NCI-H226 (cell line): ENCODE results near the gene GNAZ.

Source experiments
- DNase-seq: peaks from one replicate; pipeline ENCODE4 v3.0.0-alpha.2; 2015

Gene GNAZ

DNA sequence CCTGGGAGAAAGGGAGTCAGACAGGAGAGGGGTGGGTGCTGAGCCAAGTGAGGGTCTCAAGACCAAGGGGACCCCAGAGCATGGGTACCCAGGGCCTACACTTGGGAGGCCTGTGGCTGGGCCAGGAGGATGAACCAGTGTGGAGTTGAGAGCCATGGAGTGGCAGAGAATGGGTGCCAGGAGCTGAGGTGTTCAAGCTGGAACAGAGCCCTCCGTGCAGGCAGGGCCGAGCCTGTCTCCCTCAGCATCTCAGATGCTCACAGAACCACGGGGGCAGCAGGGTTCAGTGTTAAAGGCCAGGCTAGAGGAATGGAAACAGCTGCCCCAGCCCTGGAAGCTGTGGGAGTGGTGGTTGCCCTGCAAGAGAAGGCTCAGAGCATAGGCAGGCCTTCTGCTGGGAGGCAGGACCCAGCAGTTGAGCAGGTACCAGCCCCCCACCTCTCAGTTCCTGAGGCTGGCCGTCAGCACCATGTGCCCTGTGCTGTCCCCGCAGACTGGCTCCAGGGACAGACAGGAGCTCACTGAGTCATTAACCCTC is 39.2 kb downstream of the GNAZ start:
- DNase-seq: no peak

DNA sequence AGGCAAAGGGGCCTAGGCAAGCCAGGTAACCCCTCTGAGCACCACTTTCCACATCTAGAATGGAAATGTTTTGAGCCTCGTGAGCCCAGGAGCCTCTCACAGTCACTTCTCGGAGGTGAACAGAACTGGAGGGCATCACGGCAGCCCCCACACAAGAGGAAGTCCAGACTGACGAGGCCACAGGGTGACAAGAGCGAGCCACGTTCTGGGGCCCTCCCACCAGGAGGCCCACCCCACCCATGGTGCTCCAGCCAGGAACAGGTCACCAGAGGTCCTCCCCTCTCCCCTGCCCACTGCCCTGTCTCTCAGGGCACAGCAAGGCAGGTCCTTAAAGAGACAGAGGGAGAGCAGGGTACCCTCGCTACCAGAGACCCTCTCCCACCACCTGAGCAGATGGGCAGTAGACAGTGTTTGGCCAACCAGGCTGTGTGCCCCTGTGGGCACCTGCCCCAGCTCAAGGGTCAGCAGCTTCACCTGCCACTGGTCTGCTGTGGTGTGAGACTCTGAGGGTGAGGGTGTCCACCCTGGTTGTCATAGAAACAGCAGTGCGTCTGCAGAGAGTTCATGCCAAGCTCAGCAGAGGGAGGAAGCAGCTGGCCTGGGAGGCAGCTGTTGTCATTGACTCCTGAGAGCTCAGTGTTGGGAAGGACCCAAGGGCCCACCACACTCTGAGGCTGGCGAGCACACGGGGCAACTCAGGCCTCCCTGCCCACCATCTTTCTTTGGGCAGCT is 40.0 kb downstream of the GNAZ start:
- DNase-seq: no peak

DNA sequence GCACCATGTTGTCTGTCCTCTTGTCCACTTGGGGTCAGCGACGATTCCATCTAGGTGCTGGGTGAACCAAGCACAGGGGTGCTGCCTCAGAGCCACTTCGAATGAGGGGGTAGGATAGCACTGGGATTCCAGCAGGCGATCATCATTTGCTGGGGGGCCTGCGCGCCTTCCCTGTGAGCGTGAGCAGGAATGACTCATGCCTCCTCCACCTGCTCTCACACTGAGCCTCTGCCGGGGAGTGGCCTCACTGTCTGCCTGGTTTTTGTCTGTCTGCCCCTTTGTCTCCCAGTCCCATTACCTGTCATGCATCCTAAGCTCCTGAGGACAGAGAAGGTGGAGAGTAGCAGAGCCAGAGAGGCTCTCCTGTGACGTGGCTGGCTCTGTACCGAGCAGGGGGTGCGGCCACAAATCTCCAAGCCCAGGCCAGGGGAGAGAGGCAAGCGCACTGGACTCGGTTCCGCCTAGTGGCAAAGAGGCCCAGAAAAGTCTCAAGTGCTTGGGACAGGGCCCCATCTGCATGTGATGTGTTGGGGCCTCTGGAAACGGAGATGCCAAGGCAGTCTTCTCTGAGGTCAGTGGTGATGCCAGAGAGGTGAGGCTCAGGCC is 40.7 kb downstream of the GNAZ start:
- DNase-seq: no peak

DNA sequence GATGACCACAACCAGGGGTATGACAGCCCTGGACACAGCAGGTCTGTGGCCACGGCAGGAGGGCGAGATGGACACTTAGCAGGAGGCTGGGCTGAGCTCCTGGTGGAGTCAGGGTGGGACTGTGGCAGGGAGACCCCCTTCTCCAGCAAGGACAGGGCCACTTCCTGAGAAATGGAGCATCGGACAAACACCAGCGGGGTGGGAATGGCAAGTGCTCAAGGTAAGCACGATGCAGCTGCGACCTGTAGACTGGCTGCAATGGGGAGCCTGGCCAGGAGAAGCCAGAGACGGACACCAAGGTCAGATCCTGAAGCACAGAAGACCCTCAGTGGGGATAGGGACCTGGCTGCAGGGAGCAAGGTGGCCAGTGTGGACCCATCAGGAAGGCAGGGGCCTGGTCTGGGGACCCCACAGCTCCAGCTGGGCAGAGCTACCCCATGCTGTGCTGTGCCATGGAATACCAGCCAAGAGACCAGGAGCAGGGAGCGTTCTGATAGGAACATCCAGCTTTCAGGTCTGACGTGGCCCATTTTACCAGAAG is 42.2 kb downstream of the GNAZ start:
- no peak for DNase-seq

DNA sequence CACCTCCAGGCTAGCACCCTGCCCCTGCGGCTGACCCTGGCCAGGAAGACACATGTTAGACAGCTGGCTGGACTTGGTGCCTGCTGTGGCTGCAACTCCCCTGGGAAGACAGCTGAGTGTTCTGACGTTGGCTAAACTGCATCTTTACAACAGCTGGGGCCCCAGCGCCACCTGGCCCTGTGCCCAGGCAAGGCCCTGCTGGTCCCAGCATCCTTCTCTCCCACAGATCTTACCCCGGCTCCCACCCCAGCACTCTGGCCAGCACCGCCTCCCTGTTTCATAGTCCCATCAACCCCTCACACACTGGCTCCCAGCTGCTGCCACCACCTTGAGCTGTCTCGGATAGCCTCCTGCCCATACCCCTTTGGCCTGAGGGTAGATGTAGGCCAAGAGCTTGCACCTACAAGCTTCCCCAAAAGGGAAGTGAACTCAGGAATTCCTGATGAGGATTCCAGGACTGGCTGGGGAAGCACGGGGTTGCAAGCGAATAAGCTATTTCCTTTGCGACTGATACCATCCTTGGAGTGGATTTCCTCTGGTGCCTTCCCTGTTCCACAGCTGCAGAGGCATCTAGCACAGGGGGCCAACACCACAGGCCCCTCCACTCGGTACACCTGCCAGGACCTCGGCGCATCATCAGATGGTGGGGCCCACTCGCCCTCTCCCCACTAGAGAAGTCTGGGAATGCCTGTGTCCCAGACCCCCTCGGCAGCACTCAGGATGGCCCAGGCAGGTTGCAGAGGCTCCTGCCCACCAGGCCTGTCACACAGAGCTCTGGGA is 42.9 kb downstream of the GNAZ start:
- no peak for DNase-seq

DNA sequence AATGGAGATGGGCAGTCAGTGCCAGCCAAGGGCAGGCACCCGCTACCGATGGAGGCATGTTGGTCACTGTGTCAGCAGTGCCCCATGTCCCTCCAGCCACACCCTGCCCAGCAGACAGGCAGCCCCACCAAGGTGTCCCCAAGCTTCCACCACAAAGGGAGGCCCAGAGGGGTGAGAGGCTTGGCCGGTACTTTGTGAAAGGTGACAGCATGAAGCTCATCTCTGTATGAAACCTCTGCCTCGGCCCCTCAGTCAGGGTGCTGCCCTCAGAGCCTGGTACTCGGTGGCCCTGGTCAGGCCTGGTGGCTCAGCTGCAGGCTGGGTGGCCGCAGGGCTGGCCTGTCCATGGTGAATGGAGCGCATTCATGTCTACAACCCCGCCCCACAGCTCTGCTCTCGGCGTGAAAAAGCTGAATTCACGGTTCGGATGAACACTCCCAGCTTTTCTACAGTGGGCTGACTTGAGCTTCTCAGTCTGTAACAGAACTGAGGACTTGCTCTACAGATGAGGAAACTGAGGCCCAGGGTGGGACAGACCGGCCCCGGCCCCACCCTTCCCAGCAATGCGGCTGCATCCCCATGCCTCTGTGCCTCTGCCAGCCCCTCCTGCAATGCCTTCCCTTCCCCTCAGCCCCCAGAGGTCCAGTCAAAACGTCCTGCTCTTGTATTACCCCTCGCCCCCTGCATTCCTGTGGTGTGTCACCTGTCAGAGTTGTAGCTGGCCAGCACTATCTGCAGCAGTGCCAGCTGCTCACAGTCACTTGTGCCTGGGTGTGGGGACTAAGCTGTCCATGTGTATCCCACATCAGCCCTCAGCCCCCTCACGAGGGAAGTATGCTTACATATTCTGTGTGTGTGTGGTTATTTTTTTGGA is 43.8 kb downstream of the GNAZ start:
- DNase-seq: no peak

DNA sequence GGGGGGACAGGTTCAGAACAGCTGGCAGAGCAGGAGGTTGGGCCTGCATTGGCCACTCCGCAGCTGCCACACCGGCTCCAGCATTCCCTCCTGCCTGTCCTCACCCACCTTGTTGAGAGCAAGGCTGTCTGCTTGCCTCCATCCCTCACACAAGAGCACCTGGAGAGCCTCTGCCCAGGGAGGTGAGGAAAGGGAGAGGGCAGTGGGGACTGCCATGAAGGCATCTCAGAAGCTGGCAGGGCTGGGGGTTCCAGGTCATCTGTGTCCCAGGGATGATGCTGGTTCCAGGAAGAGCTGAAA is 44.4 kb downstream of the GNAZ start:
- no peak for DNase-seq

DNA sequence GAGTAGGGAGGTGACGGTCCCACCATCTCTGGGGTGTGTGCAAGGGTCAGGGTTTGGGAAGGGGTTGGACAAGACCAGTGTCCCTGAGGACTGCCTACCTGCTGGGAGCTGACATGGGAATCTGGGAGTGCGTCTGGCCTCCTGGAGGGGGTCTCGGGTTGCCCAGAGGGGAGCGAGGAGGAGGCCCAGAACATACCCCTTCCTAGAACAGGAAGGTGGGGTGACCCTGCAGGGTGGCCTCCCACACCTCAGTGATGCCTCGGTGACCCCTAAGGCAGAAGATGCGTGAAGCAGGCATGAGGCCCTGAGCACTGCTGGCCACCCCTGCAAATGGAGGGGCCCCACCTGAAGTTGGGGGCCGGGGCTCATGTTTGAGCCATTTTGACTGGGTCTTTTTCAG is 45.0 kb downstream of the GNAZ start:
- no peak for DNase-seq

DNA sequence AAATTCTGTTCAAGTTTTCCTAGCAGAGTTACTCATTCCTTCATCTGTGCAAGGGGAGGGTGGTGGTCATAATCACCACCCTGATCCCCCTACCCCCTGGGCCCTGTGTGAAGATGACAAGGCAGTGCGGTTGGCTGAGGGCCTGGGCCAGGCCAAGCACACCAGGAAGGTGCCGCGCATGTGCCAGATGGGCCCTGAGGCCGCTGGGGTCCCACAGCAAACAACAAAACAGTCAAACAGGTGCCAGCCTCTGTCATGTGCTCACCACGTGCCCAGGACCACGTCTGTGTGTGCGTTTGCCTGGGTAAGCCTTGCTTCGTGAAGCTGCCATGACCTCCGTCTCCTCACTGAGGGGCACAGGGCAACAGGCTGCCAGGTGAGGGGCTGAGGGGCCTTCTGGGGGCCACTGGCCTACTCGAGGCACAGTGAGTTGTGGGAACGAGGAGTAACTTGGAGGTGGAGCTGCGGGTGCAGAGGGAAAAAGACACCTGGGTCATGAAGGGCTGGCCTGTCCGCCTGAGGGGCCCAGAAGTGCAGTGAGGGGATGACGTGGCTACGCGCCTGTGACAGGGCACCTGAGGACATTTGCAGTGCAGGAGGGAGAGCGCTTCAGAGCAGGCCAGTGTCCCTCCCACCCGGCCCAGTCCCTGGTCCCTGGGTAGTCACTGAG is 45.6 kb downstream of the GNAZ start:
- DNase-seq: no peak

DNA sequence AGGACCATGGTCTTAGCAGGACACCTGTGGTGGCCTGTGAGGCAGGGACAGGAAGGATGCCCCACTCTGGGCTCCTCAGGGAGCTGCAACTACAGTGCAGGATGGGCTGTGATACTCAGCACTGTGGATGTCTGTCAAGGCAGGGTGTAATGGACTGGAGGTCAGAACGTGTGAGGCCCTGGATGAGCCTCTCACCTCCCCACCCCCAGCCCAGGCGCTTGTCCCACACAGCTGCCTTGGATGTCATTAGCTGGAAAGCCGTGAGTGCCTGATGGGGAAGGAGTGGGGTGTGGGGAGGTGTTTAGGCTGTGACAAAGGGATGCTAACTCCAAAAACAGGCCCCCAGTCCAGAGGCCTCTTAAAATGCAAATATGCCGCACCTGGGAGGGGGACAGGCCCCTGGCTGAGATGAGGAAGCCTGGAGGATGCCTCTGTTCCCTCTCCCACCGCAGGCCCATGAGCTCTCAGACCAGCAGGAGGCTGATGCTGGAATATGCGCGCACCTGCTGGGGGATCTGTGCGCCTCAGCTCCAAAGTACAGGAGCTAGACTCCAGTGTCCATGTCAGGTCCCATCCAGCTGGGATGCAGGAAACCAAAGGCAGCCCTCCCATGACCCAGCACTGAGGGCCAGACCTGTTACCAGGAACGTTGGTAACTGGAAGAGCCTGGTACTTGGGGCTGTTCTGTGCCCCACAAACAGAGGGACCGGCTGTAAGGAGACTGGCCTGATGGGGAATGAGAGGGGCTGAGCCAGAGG is 46.4 kb downstream of the GNAZ start:
- DNase-seq: no peak

DNA sequence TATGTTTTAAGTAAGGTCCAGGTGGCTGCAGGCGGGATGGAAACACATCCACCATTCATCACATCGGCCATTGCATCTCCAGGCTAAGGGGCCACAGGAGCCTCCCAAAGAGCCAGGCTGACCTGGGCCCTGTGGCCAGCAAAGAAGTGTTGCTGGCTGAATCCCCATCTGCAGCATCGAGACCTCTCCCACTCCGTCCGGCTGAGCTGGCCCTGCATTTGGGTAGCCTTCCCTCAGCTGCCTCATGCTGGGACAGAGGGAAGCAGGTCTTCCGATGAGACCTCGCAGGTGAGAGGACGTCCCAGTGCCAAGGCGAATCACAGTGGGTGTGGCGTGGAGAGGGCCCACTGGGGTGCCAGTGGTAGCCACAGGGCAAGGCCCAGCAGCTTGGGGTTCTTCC is 47.0 kb downstream of the GNAZ start:
- no peak for DNase-seq

DNA sequence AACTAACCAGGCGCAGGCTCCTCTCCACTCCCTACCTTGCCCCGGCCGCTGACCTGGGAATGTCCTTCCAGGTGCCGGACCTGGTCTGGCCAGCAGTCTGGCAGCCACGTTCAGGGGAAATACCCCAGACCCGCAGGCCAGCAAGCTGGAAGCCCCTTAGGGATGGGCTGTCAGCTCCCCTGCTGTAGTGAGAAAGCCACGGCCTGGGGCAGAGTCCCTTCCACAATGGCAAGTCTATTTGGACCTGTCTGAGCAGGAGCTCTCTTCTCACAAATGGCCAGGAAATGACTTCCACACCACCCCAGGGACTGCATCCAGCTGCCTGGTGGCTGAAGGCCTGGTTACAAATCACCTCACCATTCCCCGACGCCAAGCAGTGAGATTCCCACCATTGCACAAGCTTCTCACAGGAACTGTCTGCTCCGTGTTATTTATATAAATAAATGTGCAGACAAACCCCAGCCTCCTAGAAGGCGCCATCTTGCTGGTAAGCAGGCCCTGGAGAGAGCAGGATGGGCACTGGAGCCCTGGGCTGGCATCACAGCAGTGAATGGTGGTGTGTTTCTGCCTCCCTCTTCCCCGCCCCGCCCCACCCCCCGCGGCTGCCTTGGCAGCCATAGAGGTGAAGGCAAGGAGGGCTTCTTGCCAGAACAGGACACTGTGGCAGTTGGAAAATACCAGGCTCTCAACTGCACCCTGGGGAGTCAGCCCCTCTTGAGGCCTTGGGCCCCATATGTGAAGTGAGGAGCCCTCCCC is 47.8 kb downstream of the GNAZ start:
- DNase-seq: no peak

DNA sequence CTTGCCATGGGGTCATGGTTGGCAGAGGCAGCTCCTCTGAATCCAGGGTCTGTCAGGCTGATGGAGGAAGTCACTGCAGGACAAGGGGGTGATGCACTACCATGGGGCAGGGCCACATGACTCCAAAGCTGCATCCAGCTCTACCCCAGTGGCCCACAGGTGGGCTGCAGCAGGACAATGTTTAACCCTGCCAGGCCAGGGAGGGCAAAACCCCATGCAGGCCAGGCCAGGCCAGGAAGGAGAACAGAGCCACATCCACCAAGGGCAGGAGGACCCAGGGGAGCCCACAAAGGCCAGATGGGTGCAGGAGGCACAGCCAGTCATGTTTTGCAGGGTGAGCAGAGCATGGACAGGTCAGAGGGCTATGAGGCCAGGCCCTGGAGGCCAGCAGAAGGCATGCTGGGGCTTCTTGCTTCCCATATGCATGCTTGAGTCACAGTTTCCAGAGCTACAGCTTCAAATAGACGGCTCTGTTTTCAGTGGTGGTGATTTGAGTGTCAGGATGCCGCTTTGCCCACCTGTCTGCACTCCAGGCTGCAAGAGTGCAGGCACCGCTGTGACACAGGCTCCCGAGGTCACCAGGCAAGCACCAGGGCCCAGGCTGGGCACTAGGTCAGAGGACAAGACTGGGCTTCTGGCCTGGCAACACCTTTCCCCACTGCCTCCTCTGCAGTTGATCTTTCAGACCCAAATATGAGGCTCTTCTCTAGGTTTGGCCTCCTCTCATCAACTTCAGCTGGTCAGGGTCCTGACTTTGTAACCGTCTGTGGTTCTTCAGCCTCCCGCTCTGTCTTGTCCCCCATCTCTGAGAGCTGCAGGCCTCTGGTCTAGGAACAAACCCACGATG is 48.6 kb downstream of the GNAZ start:
- no peak for DNase-seq

DNA sequence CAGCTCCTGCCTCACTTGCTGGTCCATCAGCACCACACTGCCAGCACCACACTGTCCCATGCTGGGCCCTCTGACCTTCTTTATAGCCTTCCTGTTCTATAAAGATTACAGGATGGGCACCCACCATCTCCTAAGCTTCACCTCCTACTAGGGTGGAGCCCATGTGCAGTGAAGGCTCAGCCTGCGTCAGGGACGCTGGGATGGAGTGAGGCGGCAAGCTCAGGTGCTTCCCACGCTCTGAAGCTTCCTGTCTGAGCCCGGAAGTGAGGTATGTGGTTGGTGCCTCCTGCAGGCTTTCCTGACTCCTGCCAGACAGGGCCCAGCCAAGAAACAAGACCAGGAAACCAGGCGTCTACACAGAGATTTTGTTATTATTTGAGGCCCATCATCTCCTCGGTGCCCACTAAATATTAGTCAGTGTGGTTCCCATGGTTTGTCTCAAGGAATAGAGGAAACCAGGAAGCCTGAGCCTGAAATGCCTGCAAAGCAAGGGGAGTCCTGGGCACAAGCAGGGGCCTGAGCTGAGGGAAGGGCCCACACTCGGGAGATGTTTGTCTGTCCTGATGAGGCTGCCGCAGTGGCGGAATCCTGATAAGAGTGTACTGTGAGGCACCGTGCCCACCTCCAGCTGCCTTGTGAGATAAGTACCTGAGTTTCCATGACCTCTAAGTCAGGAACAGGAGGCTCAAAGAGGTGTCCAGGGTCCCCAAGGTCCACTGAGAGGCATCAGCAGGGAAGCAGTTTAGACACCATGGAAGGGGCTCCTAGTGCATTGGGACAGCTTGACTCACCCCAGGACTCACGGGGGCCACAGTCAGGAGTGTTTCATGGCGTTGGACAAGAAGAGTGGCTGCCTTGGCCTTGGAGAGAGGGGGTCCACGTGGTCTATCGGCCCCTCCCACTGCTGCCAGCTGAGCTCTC is 49.4 kb downstream of the GNAZ start:
- no peak for DNase-seq

DNA sequence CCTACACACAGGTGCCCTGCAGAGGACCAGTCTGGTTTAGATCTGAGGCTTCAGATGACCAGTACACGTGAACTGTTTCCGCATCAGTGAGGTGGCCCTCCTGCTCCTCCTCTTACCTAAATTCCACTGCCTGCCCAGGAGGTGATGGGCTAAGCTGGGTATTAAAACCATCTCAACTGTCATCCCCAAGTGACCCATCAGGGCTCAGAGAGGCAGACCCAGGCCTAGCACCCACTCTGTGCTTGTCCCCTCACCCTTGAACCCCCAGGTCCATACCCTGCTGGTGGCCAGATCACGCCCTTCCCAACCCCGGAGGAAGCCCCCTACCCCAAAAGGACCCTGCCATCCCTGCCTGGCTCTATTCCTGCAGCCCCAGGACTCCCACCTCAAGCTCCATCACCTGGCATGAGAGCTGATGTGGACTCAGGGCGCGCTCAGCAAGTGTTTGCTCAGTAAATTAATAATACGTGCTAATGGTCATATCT is 50.1 kb downstream of the GNAZ start:
- DNase-seq: no peak

DNA sequence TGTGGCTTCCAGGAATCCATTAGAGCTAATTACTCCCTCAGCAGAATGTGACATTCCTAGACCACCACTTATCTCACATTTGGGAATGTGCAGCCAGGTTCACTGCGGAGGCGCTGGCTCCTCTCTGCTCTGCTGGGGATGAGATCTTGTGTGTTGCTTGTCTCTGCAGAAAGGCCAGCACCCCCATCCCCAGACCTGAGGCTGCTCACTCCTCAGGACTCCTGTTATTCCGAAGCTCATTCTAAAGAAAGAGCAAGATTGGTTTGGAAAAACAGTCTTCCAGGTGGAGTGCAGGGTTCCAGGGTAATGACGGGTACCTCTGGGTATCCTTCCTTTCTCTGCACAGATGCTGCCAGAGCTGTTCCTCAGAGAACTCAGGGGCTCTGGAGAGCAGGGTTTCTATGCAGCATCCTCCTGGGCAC is 50.7 kb downstream of the GNAZ start:
- DNase-seq: no peak

DNA sequence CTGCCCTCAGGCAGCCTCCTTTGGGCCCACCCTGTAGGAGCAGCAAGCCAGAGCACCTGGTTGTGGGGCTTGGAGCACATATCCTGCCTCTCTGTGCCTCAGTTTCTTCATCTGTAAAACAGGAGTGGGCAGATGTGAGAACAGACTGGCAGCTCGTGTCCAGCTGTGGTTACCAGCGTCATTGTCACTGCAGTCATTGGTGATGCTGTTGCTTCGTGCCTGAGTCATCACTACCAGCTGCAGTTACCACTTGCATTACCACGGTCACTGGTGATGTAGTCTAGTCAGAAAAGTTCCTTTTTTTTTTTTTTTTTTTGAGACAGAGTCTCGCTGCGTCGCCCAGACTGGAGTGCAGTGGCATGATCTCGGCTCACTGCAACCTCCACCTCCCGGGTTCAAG is 51.1 kb downstream of the GNAZ start:
- DNase-seq: no peak

DNA sequence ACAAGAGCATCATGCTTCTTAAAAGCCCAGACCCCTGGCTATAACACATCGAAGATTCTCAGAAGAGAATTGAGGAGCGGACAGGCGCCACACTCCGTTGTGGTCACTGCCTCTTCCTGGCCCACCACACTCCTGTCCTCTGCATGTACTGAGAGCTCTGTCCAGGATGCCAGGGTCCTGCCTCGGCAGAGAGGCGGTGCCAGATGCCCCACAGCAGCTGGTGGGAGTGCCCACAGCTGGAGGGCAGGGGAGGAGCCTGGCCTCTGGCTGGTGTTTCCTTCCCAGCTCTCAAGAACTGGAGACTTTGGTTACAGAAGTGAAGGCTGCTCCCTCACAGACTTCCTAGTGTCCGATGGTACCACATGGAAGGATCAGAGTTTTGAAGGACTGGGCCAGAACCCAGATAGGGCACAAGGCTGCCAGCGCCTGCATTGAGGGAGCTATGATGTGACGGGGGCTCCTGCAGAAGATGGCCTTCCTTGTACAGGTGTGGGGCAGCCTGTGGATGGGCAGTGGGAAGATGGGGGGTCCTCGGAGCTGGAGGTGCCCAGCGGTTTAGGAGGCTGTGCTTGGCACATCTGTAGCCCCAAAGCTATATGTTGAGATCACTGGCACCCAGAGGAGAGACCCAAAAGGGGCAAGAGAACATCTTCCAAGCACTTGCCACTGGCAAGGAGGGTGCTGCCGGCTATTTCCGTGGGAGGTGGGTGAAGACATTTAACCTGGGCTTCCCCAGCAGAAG is 52.1 kb downstream of the GNAZ start:
- DNase-seq: no peak
